ENCODE measurements around the gene SLC47A2.

SLC47A2 gene

GRCh38 chr17:19642373-19642893 lies 74.0 kb downstream of the SLC47A2 start:
- no peak for DNase-seq

- DNase-seq: no peak
Observed at GRCh38 chr17:19641687-19642372, 74.6 kb downstream of the SLC47A2 start.

GRCh38 chr17:19631905-19632304 lies 84.5 kb downstream of the SLC47A2 start:
- no peak for DNase-seq

GRCh38 chr17:19630661-19631060 lies 85.7 kb downstream of the SLC47A2 start:
- no peak for DNase-seq

GRCh38 chr17:19630035-19630434 lies 86.3 kb downstream of the SLC47A2 start:
- DNase-seq: no peak

GRCh38 chr17:19629449-19629848 lies 86.9 kb downstream of the SLC47A2 start:
- no peak for DNase-seq
